Measurements from ENCODE around the gene FRMD6.

GRCh38 chr14:51602310-51602709 is 49.4 kb upstream of the FRMD6 start:
- no peak for TF ChIP-seq POLR2AphosphoS5 (IDR thresholded peaks at IDR 0.05; ENCODE audit: low read depth, low read length)
- TF ChIP-seq POLR2A (IDR thresholded peaks at IDR 0.05; ENCODE audit: low read depth, low read length): no peak
- TF ChIP-seq TAF1 (IDR thresholded peaks at IDR 0.05; ENCODE audit: borderline replicate concordance, low read depth, low read length): no peak

Measured in GM12892 (cell line).